Stimulated activated CD4-positive, alpha-beta T cell treated with anti-CD3 and anti-CD28 coated beads, TNF-alpha, amount 100 ng/mL, for 24 hours (primary cell): ENCODE results near the gene TAS2R41.

Experiments
- DNase-seq, 3 experiments: peaks; one replicate each; pipeline ENCODE4 v3.0.0-alpha.2; 2020; ENCODE audit warnings: low read depth in 3 of 3

Gene TAS2R41

GRCh38 chr7:143492799-143493739 lies 15.4 kb downstream of the TAS2R41 start:
- no peak for DNase-seq

DNA sequence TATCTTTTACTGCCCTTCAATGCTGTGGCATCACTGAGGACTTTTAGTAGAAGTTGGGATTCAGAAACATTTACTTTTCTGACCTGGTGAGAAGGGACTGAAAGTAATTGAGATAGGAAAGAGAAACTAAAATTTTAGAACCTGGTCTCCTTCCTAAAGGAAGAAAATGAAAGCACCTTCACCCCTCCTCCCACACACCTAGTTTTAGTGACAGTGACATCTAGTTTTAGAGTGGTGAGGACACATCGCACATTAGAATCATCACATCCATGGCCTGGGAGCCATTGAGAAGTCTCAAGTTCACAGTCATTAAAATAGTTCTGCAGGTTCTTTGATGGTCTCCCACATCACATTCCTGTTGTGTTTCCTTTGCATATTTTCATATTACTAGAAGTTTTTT lies 16.1 kb downstream of the TAS2R41 start:
- DNase-seq = no peak

DNA sequence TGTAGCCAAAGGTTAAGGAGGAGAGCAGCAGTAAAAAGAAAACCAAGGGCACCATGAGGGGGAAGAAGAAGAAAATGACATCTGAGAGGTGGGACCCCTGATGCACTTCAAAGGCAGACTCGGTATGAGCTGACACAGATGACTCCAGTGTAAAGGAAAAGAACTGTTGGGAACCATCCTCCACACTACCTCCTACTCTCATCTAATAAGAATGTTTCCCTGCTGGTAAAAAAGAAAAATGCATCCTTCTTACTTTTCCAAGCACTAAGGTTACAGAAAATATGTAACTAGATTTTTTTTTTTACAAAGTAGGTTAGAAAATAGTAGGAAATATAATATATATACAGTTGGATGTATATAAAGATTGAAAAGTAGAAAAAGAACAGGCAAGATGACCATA lies 16.9 kb downstream of the TAS2R41 start:
- no peak for DNase-seq

GRCh38 chr7:143495851-143496250 lies 18.2 kb downstream of the TAS2R41 start:
- DNase-seq = no peak

- no peak for DNase-seq
These were observed 18.6 kb downstream of the TAS2R41 start for GRCh38 chr7:143496263-143496662.

- DNase-seq = no peak
These were observed 19.5 kb downstream of the TAS2R41 start for GRCh38 chr7:143497008-143497795.

DNA sequence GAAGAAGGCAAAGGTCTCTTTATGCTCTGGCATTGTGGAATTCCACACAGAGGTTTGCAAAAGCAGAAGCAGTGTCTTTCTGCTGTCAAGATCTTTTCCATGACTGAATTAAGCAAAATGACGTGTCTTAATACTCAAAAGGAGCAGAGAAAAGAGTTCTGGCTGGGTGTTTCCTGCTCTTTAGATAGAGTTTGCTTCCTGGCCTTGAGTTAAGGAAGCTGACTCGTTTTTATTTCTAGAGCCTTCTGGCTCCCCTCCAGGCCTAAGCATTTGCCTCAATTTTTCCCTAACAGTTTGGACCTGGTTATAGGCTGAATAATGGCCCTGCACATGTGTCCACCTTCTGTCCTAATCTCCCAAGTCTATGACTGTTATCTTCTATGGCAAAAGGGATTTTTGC lies 21.6 kb downstream of the TAS2R41 start:
- no peak for DNase-seq

DNA sequence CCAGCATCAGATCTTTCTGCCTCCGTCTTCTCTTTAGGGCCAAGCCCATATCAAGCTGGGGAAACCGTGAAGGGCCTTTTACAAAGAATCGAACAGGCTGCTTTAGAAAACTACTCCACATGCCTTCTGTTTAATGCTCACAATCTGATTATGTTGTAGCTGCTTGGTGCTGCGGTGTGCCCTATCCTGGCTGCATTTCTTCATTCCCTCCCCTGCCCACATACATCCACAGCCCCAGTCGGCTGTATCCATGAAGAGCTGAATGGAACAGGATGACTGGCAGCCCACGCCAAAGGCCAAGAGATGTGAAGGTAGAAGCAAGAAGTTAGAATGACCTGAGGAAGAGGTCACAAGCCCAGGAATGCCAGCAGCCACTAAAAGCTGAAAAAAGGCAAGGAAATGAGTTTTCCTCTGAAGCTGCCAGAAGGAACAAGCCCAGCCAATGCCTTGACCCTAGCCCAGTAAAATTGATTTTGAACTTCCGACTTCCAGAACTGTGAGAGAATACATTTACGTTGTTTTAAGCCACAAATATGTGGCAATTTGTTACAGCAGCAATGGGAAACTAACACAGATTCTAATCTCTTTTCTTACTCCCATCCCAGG lies 22.2 kb downstream of the TAS2R41 start:
- no peak for DNase-seq

- no peak for DNase-seq
These were observed 25.6 kb downstream of the TAS2R41 start for GRCh38 chr7:143503261-143503660.

- no peak for DNase-seq
These were observed 26.7 kb downstream of the TAS2R41 start for GRCh38 chr7:143504215-143504936.

- DNase-seq = no peak
These were observed 27.2 kb downstream of the TAS2R41 start for GRCh38 chr7:143504937-143505297.

GRCh38 chr7:143505838-143506237 lies 28.2 kb downstream of the TAS2R41 start:
- DNase-seq = no peak

- DNase-seq = no peak
These were observed 29.4 kb downstream of the TAS2R41 start for GRCh38 chr7:143507094-143507518.

- no peak for DNase-seq
These were observed 29.9 kb downstream of the TAS2R41 start for GRCh38 chr7:143507534-143508055.

GRCh38 chr7:143510854-143511592 lies 33.4 kb downstream of the TAS2R41 start:
- no peak for DNase-seq

DNA sequence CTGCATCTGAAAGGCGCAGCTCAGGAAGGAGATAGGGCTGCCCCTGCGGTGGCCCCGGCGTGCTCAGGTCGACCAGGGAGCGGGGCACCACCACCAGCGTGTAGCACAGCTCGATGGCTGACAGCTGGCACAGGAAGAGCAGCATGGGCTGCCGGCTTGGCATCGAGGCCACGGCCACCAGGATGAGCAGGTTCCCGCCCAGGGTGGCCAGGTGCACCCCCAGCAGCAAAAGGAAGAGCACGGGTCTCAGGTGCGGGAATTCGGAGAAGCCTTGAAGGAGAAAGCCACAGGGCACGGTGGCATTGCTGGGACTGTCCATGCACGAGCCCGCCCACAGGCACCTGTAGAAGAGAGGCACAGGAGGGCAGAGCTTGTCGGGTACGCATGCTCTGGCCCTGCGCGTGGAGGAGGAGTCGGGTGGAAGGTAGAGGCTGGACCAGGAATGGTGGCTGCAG lies 33.9 kb downstream of the TAS2R41 start:
- DNase-seq = no peak

DNA sequence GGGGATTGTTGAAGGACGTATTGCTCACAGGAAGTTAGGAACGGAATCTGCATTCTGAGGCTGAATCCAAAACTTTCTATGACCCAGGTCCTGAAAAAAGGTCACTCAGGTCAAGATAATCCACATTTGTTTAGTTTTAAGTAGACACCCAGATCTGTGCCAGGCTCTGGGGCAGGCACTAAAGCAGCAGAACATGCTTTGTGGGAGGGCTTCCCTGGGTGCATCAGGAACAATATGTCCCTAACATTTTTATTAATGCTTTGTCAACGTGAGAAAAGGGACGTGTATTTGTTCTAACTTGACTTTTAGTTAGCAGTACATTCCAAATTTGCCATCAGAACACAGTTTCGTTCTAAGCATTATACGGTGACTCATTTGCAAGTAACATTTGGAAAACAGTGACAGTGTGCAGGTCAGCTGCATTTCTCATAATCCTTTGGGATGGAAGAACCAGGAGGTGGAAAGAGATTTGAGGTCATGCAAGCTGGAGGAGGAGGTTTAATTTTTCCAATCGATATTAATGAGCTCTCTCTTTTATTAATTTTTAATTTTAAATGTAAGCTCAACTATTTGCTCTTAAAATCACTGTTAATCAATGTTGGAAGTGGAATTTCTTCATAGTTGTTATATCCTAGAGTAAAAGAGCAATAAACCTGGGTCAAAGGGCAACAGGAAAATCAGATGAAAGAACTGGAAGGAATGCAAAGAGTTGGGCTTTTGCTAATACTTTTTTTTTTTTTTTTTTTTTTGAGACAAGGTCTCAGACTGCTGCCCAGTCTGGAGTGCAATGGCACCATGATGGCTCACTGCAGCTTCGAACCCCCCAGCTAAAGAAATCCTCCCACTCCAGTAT lies 35.0 kb downstream of the TAS2R41 start:
- DNase-seq = no peak

GRCh38 chr7:143514487-143514886 lies 36.8 kb downstream of the TAS2R41 start:
- DNase-seq = no peak

DNA sequence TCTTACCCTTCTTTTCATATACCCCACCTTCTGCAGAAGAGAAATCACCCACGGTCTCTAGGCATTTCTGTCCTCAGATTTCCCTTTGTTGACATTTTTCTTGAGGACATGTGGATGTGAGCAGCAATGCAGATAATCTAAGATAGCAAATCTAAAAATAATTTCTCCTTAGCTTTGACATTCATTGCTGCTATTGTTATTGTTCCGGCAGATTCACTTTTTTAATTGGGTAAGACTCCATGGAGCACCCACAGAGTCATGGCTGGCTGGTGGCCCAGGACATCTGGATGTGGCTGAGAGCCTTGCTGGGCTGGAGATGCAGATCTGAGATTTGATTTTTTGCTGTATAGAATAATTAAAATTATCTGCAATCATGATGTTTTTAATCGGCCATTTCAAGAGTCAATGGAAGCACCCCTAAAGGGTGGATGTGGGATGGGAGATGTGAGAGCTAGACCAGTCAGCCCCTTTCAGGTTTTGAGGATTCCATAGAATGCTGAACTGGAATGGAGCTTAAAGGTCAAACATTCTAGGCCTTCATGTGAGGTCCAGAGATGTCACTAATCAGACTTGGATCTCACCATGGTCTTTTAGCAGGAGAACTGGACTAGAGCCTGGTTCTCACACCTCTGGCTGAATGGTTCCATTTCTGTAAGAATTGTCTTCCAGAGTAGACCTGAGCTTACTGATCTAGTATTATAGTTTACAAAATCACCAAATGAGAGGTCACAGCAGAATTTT lies 37.5 kb downstream of the TAS2R41 start:
- no peak for DNase-seq
